HG02763 (cell line): Measurements from ENCODE around the gene PCDHB16.
"Not testable (repeated sequence)": the region's sequence is repeated elsewhere in the genome, so short reads cannot be mapped to it uniquely, and the experiment has no call there.

ENCODE experiments used
- ATAC-seq: cut with Tn5 transposase; IDR thresholded peaks from one replicate; pipeline ENCODE4 v1.9.1; 2021; ENCODE audit warnings: mild to moderate bottlenecking, moderate library complexity; ENCODE audit not compliant: unreplicated experiment

PCDHB16 gene

DNA sequence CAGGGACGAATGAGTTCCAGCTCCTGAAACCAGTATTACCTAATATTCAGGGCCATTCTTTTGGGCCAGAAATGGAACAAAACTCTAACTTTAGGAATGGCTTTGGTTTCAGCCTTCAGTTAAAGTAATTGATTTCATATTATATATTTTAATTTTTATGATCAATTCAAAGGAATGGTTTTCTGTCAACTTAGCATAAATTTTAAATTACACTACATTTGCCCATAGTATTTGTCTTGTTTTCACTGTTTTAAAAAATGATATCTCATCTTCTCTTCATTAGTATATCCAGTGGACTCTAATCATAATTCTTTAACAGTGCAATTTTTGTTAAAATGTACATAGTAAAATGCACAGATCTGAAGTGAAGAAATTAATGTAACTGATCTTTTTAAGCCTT lies 1.9 kb upstream of the PCDHB16 start:
- ATAC-seq, result no peak

DNA sequence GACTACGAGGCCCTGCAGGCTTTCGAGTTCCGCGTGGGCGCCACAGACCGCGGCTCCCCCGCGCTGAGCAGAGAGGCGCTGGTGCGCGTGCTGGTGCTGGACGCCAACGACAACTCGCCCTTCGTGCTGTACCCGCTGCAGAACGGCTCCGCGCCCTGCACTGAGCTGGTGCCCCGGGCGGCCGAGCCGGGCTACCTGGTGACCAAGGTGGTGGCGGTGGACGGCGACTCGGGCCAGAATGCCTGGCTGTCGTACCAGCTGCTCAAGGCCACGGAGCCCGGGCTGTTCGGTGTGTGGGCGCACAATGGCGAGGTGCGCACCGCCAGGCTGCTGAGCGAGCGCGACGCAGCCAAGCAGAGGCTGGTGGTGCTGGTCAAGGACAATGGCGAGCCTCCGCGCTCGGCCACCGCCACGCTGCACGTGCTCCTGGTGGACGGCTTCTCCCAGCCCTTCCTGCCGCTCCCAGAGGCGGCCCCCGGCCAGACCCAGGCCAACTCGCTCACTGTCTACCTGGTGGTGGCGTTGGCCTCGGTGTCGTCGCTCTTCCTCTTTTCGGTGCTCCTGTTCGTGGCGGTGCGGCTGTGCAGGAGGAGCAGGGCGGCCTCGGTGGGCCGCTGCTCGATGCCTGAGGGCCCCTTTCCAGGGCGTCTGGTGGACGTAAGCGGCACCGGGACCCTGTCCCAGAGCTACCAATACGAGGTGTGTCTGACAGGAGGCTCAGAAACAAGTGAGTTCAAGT lies 2.1 kb downstream of the PCDHB16 start:
- ATAC-seq, result not testable (repeated sequence)

DNA sequence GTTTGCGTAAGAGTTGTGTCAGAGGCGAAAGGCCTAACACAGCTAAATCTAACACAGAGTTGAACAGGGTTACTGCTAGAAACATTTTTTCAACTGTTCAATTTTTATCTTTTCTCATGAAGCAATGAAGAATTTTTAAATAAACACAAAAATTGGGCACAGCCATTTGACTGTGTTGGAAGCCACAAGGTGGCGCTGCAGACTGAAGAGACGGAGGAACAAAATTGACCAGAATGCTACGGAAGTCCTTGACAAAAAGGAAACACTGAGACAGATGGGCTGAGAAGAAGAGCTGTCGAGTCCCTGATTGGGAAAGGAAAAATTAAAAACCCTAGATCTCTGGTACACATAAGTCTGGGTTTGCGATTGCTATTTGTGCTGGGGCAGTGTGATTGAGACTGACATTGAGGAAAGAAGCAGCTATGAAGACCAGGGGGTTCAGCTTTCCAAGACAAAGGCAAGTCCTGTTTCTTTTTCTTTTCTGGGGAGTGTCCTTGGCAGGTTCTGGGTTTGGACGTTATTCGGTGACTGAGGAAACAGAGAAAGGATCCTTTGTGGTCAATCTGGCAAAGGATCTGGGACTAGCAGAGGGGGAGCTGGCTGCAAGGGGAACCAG lies 4.8 kb downstream of the PCDHB16 start, which contains the start of gene PCDHB9:
PCDHB9 (plus strand) TSS at position 265 of the 616 bp plus-strand sequence; CDS start at position 423, 158 bp downstream.
- no peak for ATAC-seq

DNA sequence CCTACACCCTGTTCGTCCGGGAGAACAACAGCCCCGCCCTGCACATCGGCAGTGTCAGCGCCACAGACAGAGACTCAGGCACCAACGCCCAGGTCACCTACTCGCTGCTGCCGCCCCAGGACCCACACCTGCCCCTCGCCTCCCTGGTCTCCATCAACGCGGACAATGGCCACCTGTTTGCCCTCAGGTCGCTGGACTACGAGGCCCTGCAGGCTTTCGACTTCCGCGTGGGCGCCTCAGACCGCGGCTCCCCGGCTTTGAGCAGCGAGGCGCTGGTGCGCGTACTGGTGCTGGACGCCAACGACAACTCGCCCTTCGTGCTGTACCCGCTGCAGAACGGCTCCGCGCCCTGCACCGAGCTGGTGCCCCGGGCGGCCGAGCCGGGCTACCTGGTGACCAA lies 6.5 kb downstream of the PCDHB16 start:
- ATAC-seq, result not testable (repeated sequence)

DNA sequence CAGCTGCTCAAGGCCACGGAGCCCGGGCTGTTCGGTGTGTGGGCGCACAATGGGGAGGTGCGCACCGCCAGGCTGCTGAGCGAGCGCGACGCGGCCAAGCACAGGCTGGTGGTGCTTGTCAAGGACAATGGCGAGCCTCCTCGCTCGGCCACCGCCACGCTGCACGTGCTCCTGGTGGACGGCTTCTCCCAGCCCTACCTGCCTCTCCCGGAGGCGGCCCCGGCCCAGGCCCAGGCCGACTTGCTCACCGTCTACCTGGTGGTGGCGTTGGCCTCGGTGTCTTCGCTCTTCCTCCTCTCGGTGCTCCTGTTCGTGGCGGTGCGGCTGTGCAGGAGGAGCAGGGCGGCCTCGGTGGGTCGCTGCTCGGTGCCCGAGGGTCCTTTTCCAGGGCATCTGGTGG lies 6.9 kb downstream of the PCDHB16 start:
- ATAC-seq, result not testable (repeated sequence)

DNA sequence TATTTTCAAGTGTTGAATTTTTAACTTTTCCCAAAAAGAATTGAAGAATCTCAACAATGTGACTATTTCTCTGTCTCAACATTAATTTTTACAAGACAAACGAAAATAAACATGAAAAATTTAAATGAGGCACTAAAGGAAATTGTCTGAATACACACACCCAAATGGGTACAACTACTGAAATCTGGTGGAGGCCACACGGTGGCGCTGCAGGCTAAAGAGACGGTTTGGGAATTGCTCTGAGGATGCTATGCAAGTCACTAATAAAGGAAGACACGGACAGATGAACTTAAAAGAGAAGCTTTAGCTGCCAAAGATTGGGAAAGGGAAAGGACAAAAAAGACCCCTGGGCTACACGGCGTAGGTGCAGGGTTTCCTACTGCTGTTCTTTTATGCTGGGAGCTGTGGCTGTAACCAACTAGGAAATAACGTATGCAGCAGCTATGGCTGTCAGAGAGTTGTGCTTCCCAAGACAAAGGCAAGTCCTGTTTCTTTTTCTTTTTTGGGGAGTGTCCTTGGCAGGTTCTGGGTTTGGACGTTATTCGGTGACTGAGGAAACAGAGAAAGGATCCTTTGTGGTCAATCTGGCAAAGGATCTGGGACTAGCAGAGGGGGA lies 10.0 kb downstream of the PCDHB16 start, which contains the start of gene PCDHB10:
PCDHB10 (plus strand) TSS at position 244 of the 616 bp plus-strand sequence; CDS start at position 444, 200 bp downstream.
- no peak for ATAC-seq

DNA sequence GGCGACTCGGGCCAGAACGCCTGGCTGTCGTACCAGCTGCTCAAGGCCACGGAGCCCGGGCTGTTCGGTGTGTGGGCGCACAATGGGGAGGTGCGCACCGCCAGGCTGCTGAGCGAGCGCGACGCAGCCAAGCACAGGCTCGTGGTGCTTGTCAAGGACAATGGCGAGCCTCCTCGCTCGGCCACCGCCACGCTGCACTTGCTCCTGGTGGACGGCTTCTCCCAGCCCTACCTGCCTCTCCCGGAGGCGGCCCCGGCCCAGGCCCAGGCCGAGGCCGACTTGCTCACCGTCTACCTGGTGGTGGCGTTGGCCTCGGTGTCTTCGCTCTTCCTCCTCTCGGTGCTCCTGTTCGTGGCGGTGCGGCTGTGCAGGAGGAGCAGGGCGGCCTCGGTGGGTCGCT lies 12.1 kb downstream of the PCDHB16 start:
- ATAC-seq, result not testable (repeated sequence)

DNA sequence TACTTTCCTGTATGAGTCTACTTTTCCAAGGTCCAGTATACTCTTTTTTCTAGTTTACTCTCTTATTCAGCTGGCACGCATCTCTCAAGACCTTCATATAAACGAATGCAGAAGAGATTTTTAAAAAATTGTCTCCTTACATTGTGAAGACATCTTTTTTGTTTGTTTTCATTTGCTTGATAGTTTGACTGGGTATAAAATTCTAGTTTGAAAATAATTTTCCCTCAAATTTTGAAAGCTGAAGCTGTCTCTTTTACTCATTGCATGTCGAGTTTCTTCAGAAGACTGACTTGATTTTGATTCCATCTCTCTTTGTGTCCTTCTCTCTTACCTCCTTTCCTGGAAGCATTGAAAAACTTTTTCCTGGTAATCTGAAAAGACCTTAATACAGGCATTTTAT lies 14.2 kb downstream of the PCDHB16 start:
- ATAC-seq, result no peak

DNA sequence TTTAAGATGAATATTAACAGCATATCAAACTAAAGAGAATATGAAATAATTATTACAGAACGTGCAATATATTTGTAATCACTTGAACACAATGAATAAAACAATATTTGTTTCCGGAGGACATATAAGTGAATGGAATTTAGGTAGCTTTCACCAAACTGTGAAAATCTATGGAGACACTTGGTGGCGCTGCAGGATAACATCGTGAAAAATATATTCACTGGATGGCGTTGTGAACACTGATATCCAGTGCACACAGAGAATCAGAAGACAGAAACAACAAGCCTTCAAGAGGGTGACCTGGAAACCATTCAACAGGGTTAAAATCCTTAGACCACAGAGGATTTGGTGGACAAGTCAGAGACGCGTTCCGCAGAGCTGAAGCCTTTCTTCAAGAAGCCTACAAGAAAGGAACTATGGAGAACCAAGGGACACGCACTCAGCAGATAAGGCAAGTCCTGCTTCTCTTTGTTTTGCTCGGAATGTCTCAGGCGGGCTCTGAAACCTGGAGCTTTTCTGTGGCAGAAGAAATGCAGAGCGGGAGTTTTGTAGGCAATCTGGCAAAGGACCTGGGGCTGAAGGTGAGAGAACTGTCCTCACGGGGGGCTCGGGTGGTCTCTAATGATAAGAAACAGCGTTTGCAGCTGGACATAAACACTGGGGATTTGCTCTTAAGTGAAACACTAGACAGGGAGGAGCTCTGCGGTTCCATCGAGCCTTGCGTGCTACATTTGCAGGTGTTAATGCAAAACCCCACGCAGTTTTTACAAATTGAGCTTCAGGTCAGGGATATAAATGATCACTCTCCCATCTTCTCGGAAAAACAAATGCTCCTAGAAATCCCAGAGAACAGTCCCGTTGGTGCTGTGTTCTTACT lies 17.4 kb downstream of the PCDHB16 start, which contains the start of gene PCDHB11:
PCDHB11 (plus strand) TSS at position 269 of the 877 bp plus-strand sequence; CDS start at position 417, 148 bp downstream.
- ATAC-seq, result no peak

DNA sequence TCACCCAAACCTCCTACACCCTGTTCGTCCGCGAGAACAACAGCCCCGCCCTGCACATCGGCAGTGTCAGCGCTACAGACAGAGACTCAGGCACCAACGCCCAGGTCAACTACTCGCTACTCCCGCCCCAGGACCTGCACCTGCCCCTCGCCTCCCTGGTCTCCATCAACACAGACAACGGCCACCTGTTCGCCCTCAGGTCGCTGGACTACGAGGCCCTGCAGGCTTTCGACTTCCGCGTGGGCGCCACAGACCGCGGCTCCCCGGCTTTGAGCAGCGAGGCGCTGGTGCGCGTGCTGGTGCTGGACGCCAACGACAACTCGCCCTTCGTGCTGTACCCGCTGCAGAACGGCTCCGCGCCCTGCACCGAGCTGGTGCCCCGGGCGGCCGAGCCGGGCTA lies 18.9 kb downstream of the PCDHB16 start:
- ATAC-seq, result not testable (repeated sequence)

DNA sequence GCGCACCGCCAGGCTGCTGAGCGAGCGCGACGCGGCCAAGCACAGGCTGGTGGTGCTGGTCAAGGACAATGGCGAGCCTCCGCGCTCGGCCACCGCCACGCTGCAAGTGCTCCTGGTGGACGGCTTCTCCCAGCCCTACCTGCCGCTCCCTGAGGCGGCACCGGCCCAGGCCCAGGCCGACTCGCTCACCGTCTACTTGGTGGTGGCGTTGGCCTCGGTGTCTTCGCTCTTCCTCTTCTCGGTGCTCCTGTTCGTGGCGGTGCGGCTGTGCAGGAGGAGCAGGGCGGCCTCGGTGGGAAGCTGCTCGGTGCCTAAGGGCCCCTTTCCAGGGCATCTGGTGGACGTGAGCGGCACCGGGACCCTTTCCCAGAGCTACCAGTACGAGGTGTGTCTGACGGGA lies 19.5 kb downstream of the PCDHB16 start:
- ATAC-seq, result not testable (repeated sequence)

DNA sequence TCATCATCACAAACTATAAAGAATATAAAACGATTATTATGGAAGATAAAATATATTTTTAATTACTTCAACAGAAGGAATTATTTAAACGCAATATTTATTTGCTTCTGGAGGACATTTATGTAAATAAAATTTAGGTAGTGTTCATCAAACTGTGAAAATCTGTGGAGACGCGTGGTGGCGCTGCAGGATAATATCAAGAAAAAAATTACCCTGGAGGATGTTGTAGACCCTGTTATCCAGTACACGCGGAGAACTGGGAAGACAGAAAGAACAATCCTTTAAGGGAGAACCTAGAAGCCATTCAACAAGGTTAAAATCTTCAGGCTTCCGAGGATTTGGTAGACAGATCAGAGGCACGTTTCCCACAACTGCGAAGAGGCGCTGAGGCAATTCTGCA lies 26.3 kb downstream of the PCDHB16 start, which contains the start of gene PCDHB12:
PCDHB12 (plus strand) TSS at position 242 of the 400 bp plus-strand sequence. CDS start 189 bp downstream, outside the sequence.
- ATAC-seq, result no peak

DNA sequence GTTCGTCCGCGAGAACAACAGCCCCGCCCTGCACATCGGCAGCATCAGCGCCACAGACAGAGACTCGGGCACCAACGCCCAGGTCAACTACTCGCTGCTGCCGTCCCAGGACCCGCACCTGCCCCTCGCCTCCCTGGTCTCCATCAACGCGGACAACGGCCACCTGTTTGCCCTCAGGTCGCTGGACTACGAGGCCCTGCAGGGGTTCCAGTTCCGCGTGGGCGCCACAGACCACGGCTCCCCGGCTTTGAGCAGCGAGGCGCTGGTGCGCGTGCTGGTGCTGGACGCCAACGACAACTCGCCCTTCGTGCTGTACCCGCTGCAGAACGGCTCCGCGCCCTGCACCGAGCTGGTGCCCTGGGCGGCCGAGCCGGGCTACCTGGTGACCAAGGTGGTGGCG lies 28.1 kb downstream of the PCDHB16 start:
- ATAC-seq, result not testable (repeated sequence)

DNA sequence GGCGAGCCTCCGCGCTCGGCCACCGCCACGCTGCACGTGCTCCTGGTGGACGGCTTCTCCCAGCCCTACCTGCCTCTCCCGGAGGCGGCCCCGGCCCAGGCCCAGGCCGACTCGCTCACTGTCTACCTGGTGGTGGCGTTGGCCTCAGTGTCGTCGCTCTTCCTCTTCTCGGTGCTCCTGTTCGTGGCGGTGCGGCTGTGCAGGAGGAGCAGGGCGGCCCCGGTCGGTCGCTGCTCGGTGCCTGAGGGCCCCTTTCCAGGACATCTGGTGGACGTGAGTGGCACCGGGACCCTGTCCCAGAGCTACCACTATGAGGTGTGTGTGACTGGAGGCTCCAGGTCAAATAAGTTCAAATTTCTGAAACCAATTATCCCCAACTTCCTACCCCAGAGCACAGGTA lies 28.7 kb downstream of the PCDHB16 start:
- ATAC-seq, result not testable (repeated sequence)

DNA sequence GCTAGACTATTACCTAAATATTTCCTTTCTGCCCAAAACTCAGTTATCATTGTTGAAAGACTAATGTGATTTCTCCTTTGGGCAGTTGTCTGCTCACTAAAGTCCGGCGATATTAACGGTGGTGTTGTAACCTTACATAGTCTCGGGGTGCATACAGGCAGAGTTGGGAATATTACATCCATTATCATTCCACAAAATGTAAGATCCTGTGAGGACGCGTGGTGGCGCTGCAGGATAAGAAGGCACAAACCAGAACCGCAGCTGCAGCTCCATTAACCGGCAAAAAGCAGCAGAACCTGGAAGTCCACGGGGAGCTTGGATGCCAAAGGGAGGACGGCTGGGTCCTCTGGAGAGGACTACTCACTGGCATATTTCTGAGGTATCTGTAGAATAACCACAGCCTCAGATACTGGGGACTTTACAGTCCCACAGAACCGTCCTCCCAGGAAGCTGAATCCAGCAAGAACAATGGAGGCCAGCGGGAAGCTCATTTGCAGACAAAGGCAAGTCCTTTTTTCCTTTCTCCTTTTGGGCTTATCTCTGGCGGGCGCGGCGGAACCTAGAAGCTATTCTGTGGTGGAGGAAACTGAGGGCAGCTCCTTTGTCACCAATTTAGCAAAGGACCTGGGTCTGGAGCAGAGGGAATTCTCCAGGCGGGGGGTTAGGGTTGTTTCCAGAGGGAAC lies 31.6 kb downstream of the PCDHB16 start, which contains the start of gene PCDHB13:
PCDHB13 (plus strand) TSS at position 264 of the 684 bp plus-strand sequence; CDS start at position 469, 205 bp downstream.
- ATAC-seq, result not testable (repeated sequence)

DNA sequence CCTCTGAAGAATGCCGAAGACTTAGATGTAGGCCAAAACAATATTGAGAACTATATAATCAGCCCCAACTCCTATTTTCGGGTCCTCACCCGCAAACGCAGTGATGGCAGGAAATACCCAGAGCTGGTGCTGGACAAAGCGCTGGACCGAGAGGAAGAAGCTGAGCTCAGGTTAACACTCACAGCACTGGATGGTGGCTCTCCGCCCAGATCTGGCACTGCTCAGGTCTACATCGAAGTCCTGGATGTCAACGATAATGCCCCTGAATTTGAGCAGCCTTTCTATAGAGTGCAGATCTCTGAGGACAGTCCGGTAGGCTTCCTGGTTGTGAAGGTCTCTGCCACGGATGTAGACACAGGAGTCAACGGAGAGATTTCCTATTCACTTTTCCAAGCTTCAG lies 32.4 kb downstream of the PCDHB16 start:
- ATAC-seq, result not testable (repeated sequence)

DNA sequence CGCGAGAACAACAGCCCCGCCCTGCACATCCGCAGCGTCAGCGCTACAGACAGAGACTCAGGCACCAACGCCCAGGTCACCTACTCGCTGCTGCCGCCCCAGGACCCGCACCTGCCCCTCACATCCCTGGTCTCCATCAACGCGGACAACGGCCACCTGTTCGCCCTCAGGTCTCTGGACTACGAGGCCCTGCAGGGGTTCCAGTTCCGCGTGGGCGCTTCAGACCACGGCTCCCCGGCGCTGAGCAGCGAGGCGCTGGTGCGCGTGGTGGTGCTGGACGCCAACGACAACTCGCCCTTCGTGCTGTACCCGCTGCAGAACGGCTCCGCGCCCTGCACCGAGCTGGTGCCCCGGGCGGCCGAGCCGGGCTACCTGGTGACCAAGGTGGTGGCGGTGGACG lies 33.3 kb downstream of the PCDHB16 start:
- not testable (repeated sequence) for ATAC-seq

DNA sequence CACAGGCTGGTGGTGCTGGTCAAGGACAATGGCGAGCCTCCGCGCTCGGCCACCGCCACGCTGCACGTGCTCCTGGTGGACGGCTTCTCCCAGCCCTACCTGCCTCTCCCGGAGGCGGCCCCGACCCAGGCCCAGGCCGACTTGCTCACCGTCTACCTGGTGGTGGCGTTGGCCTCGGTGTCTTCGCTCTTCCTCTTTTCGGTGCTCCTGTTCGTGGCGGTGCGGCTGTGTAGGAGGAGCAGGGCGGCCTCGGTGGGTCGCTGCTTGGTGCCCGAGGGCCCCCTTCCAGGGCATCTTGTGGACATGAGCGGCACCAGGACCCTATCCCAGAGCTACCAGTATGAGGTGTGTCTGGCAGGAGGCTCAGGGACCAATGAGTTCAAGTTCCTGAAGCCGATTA lies 33.8 kb downstream of the PCDHB16 start:
- ATAC-seq, result not testable (repeated sequence)

DNA sequence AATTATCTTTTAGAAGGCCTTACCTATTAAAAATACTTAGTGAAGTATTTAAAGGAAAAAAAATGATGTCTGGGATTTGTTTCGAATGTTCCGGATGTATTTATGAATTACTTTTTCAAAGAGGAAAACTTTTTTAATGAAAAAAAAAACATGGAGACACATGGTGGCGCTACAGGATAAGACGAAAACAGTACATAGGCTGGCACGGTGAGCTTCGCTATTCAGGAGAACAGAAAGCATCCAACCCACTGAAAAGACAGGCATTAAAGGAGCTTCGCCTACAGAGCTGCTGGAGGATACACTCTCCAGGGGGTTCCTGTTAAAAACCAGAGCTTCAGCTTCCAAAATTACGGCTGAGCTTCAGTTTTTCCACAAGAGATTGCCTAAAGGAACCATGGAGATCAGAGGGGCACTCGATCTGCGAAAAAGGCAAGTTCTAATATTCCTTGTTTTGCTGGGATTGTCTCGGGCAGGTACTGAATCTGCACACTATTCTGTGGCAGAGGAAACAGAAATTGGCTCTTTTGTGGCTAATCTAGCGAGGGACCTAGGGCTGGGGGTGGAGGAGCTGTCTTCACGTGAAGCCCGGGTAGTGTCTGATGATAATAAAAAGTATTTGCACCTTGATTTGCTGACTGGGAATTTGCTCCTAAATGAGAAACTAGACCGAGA lies 41.1 kb downstream of the PCDHB16 start, which contains the start of gene PCDHB14:
PCDHB14 (plus strand) TSS at position 232 of the 672 bp plus-strand sequence; CDS start at position 395, 163 bp downstream.
- no peak for ATAC-seq
